ENCODE results near the gene CADM1. TPM values are rescaled to one million over a fixed set of nuclear protein-coding genes. Genes with fewer than 3 reads are reported as not detected.

CADM1 gene
- total and polyA plus RNA-seq, 7 donors, result 0.69 to 25.2 (median 15.6) TPM

GRCh38 chr11:115349335-115350017, 154.7 kb downstream of the CADM1 start:
- DNase-seq, result no peak
- H3K4me3 ChIP-seq, result no peak overlapping the region
- H3K36me3 ChIP-seq, result no peaks in the 10 kb centered on the region
- H3K9me3 ChIP-seq, result no peaks in the 10 kb centered on the region
- TF ChIP-seq EP300 (IDR thresholded peaks at IDR 0.05), result no peak
- TF ChIP-seq, protein P1, sequence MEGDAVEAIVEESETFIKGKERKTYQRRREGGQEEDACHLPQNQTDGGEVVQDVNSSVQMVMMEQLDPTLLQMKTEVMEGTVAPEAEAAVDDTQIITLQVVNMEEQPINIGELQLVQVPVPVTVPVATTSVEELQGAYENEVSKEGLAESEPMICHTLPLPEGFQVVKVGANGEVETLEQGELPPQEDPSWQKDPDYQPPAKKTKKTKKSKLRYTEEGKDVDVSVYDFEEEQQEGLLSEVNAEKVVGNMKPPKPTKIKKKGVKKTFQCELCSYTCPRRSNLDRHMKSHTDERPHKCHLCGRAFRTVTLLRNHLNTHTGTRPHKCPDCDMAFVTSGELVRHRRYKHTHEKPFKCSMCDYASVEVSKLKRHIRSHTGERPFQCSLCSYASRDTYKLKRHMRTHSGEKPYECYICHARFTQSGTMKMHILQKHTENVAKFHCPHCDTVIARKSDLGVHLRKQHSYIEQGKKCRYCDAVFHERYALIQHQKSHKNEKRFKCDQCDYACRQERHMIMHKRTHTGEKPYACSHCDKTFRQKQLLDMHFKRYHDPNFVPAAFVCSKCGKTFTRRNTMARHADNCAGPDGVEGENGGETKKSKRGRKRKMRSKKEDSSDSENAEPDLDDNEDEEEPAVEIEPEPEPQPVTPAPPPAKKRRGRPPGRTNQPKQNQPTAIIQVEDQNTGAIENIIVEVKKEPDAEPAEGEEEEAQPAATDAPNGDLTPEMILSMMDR (IDR thresholded peaks at IDR 0.05), result no peak
- no peak for TF ChIP-seq POLR2AphosphoS5 (IDR thresholded peaks at IDR 0.05)
- no peak for TF ChIP-seq POLR2A (IDR thresholded peaks at IDR 0.05)
- WGBS, 2 donors, result 73 to 77% methylated on average over 7 of the region's 7 CpGs
- H3K27me3 ChIP-seq, result no peaks in the 10 kb centered on the region
- no peaks in the 10 kb centered on the region for H3K4me1 ChIP-seq
- intact Hi-C loops (cut with DNase I), result no loop called here
- no peak overlapping the region for H3K27ac ChIP-seq

GRCh38 chr11:115348416-115348815, 155.8 kb downstream of the CADM1 start:
- DNase-seq, result no peak
- WGBS, 2 donors, result 91 to 95% methylated on average over 6 of the region's 6 CpGs
- H3K36me3 ChIP-seq, result no peaks in the 10 kb centered on the region
- TF ChIP-seq POLR2AphosphoS5 (IDR thresholded peaks at IDR 0.05) (no peak), POLR2A (IDR thresholded peaks at IDR 0.05) (no peak), EP300 (IDR thresholded peaks at IDR 0.05) (no peak)
- TF ChIP-seq, protein P1 (IDR thresholded peaks at IDR 0.05), result no peak
- H3K4me1 ChIP-seq, result no peaks in the 10 kb centered on the region
- H3K4me3 ChIP-seq, result no peak overlapping the region
- H3K27ac ChIP-seq, result no peak overlapping the region
- no peaks in the 10 kb centered on the region for H3K27me3 ChIP-seq
- no peaks in the 10 kb centered on the region for H3K9me3 ChIP-seq
- intact Hi-C loops (cut with DNase I), result no loop called here

GRCh38 chr11:115347106-115347505, 157.1 kb downstream of the CADM1 start:
- intact Hi-C loops (cut with DNase I), result no loop called here
- no peaks in the 10 kb centered on the region for H3K4me1 ChIP-seq
- H3K9me3 ChIP-seq, result no peaks in the 10 kb centered on the region
- WGBS, 2 donors, result 90 to 91% methylated on average over 4 of the region's 4 CpGs
- no peaks in the 10 kb centered on the region for H3K36me3 ChIP-seq
- TF ChIP-seq POLR2A (IDR thresholded peaks at IDR 0.05) (no peak), POLR2AphosphoS5 (IDR thresholded peaks at IDR 0.05) (no peak), EP300 (IDR thresholded peaks at IDR 0.05) (no peak)
- TF ChIP-seq, protein P1 (IDR thresholded peaks at IDR 0.05), result no peak
- no peak overlapping the region for H3K4me3 ChIP-seq
- no peaks in the 10 kb centered on the region for H3K27me3 ChIP-seq
- H3K27ac ChIP-seq, result no peak overlapping the region
- DNase-seq, result no peak

DNA sequence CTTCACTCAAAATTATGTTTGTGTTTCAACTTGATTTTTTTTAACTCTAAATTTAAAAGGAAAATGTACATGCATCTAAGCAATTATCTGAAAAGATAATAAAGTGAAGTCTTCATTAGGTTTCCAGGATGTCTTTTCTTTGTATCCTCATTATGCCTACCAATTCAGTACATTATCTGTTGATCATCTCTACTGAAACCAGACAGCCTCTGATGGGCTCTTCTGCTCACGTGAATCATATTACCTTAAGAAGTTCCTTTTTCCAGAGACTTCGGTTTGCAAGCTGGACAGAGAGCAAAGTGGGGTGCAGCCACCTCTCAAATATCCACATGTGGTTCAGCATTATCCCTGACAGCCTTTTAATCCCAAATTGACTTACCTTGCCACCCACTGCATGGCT, 158.4 kb downstream of the CADM1 start:
- Histone ChIP-seq H3K27me3 (no peaks in the 10 kb centered on the region), H3K36me3 (no peaks in the 10 kb centered on the region), H3K4me1 (no peaks in the 10 kb centered on the region), H3K27ac (no peak overlapping the region), H3K9me3 (no peaks in the 10 kb centered on the region), H3K4me3 (no peak overlapping the region)
- TF ChIP-seq, protein P1 (IDR thresholded peaks at IDR 0.05), result no peak
- TF ChIP-seq POLR2AphosphoS5 (IDR thresholded peaks at IDR 0.05) (no peak), POLR2A (IDR thresholded peaks at IDR 0.05) (no peak), EP300 (IDR thresholded peaks at IDR 0.05) (no peak)
- DNase-seq, result no peak
- intact Hi-C loops (cut with DNase I), result no loop called here
- 83 to 86% methylated on average over 2 of the region's 2 CpGs for WGBS, 2 donors

DNA sequence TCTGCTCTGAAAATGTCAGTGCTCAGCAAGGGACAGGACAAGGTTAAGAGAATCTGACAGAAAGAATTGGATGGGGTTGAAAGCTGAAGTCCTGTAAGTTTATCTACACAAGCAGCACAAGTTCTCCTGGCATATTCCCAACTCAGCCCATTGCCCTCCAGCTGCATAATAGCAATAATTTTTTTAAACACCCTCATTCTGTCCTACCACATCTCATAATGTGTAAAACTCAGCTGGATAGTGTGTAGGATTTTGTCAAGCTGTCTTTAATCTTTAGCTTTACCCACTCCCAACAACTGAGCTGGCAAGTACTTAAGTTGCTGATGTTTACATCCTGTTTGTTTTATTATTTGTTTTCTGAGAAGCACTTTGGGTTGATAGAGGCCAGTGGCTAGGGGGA, 158.9 kb downstream of the CADM1 start:
- TF ChIP-seq EP300 (IDR thresholded peaks at IDR 0.05) (no peak), POLR2AphosphoS5 (IDR thresholded peaks at IDR 0.05) (no peak), POLR2A (IDR thresholded peaks at IDR 0.05) (no peak)
- TF ChIP-seq, protein P1 (IDR thresholded peaks at IDR 0.05), result no peak
- intact Hi-C loops (cut with DNase I), result no loop called here
- H3K9me3 ChIP-seq, result no peaks in the 10 kb centered on the region
- no peak overlapping the region for H3K27ac ChIP-seq
- no peaks in the 10 kb centered on the region for H3K27me3 ChIP-seq
- no peak for DNase-seq
- no peak overlapping the region for H3K4me3 ChIP-seq
- no peaks in the 10 kb centered on the region for H3K36me3 ChIP-seq
- H3K4me1 ChIP-seq, result no peaks in the 10 kb centered on the region
